ENCODE results near the gene HSD17B3.

GRCh38 chr9:96304230-96304629 is 2.3 kb upstream of the HSD17B3 start:
- TF ChIP-seq CTCF (conservative IDR thresholded peaks at IDR 0.05) (no peak), ZFX (IDR thresholded peaks at IDR 0.05) (no peak)
